Stomach (tissue), 9 donors: ENCODE measurements around the gene PTPRE. TPM values are rescaled to one million over a fixed set of nuclear protein-coding genes. Genes with fewer than 3 reads are reported as not detected.

Experiments
- DNase-seq, 2 donors: peaks; one replicate each; pipeline versions ENCODE4 v3.0.0 to v3.0.0-alpha.2; 2013 to 2019
- H3K27ac ChIP-seq, 5 donors: fragments of 200-600 bp in 4 of 5; sonication (generic) in 4 of 5; one replicate each; pipeline ENCODE4 v1.5.1; 2013 to 2019; ENCODE audit warnings: mild to moderate bottlenecking in 1 of 5, moderate library complexity in 1 of 5
- H3K27me3 ChIP-seq, 3 donors: fragments of 200-600 bp; sonication (generic); one replicate each; pipeline ENCODE4 v1.5.1; 2017 to 2019; ENCODE audit warnings: mixed run types in 1 of 3
- H3K36me3 ChIP-seq, 4 donors: fragments of 200-600 bp; sonication (generic); 1 replicate in 3 of 4; 2 replicates in 1 of 4; pipeline ENCODE4 v1.5.1; 2016 to 2019
- H3K4me1 ChIP-seq, 4 donors: fragments of 200-600 bp; sonication (generic); one replicate each; pipeline ENCODE4 v1.5.1; 2016 to 2019
- H3K4me3 ChIP-seq, 4 donors: fragments of 200-600 bp; sonication (generic) in 3 of 4; one replicate each; pipeline ENCODE4 v1.5.1; 2016 to 2019; ENCODE audit warnings: mild to moderate bottlenecking in 1 of 4
- H3K9me3 ChIP-seq, 4 donors: fragments of 200-600 bp; sonication (generic); one replicate each; pipeline ENCODE4 v1.5.1; 2016 to 2019
- EP300 ChIP-seq: sonication (generic); formaldehyde crosslinking; IDR thresholded peaks from one replicate; pipeline ENCODE4 v1.6.1; 2017; ENCODE audit warnings: antibody characterized with exemption
- POLR2A ChIP-seq, 4 donors: fragments of 450-650 bp; IDR thresholded peaks; one replicate each; pipeline ENCODE4 v1.6.1; 2016; ENCODE audit warnings: antibody characterized with exemption in 4 of 4, control low read depth in 2 of 4, mild to moderate bottlenecking in 1 of 4, moderate library complexity in 1 of 4
- POLR2AphosphoS5 ChIP-seq, 3 donors: sonication (generic); formaldehyde crosslinking; IDR thresholded peaks; one replicate each; pipeline ENCODE4 v1.6.1; 2016; ENCODE audit warnings: antibody characterized with exemption in 3 of 3
- WGBS, 5 donors: extraction: QIAGEN DNeasy Blood & Tissue Kit in 3 of 5; methylation state at CpG; one replicate each; pipeline versions ENCODE4 v1.1.5 to v1.1.7; 2013 to 2018; 5-methylcytosine and 5-hydroxymethylcytosine counted together
- intact Hi-C: fragments of 100-400 bp; cut with DNase I; formaldehyde crosslinking; loops from one replicate; pipeline ENCODE4 v1.15.1; 2023; ENCODE audit warnings: low total_unique reads
- polyA plus RNA-seq, 3 donors: library from polyadenylated mRNA; stranded (reverse); fragments of 200-250 nt; gene quantifications; one replicate each; pipeline ENCODE4 v1.2.3, GENCODE V29; 2013
- total RNA-seq, 5 donors: library from RNA; depleted of rRNA; stranded (reverse); fragments of >200 nt; gene quantifications; one replicate each; pipeline versions ENCODE4 v1.1.0 to v1.2.3, GENCODE V29; 2014 to 2016
- TF ChIP-seq, protein P1 (sequence below), 7 experiments: fragments of 450-650 bp in 4 of 7; fragments of 200-600 bp in 3 of 7; sonication (generic) in 3 of 7; IDR thresholded peaks; one replicate each; pipeline ENCODE4 v1.5.1; 2016 to 2019; ENCODE audit warnings: antibody characterized with exemption in 7 of 7, control low read depth in 2 of 7, mild to moderate bottlenecking in 1 of 7
- donor health status: healthy with polysubstance abuse.
- donor health status: Bipolar disorder and iron deficiency.
- donor health status: healthy.

PTPRE gene
- total and polyA plus RNA-seq, 8 donors = 4.0 to 26.4 (median 8.9) TPM

DNA sequence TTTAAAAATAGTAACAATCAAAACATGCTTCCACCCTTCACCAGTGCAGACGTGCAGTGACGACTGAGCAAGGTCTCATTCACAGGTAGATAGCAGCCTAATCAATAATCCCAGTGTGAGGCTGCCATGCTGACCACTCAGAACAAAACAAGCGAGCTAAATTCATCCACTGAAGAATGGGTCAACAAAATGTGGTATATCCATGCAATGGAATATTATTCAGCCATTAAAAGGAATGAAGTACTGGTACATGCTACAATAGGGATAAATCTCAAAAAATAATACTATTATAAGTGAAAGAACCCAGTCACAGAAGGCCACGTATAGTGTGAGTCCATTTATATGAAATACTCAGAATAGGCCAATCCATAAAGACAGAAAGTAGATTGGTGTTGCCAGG, 74.0 kb downstream of the PTPRE start:
- intact Hi-C loops = no loop called here
- H3K27me3 ChIP-seq = no peaks in the 10 kb centered on the region
- TF ChIP-seq, protein P1, sequence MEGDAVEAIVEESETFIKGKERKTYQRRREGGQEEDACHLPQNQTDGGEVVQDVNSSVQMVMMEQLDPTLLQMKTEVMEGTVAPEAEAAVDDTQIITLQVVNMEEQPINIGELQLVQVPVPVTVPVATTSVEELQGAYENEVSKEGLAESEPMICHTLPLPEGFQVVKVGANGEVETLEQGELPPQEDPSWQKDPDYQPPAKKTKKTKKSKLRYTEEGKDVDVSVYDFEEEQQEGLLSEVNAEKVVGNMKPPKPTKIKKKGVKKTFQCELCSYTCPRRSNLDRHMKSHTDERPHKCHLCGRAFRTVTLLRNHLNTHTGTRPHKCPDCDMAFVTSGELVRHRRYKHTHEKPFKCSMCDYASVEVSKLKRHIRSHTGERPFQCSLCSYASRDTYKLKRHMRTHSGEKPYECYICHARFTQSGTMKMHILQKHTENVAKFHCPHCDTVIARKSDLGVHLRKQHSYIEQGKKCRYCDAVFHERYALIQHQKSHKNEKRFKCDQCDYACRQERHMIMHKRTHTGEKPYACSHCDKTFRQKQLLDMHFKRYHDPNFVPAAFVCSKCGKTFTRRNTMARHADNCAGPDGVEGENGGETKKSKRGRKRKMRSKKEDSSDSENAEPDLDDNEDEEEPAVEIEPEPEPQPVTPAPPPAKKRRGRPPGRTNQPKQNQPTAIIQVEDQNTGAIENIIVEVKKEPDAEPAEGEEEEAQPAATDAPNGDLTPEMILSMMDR (IDR thresholded peaks at IDR 0.05) = no peak
- no peak for TF ChIP-seq POLR2A (IDR thresholded peaks at IDR 0.05)
- no peak for TF ChIP-seq EP300
- TF ChIP-seq POLR2AphosphoS5 (IDR thresholded peaks at IDR 0.05) = no peak
- WGBS, 5 donors = 88 to 95% (median 91%) methylated on average over 4 of the region's 4 CpGs
- H3K27ac ChIP-seq = no peak overlapping the region
- peaks cover 7 to 44% (median 25%) of the 10 kb centered on the region in 4 donors for H3K4me1 ChIP-seq
- peaks cover 0 to 15% (median 3%) of the 10 kb centered on the region in 4 donors for H3K9me3 ChIP-seq
- H3K36me3 ChIP-seq = no peaks in the 10 kb centered on the region
- no peak for DNase-seq
- no peak overlapping the region for H3K4me3 ChIP-seq

DNA sequence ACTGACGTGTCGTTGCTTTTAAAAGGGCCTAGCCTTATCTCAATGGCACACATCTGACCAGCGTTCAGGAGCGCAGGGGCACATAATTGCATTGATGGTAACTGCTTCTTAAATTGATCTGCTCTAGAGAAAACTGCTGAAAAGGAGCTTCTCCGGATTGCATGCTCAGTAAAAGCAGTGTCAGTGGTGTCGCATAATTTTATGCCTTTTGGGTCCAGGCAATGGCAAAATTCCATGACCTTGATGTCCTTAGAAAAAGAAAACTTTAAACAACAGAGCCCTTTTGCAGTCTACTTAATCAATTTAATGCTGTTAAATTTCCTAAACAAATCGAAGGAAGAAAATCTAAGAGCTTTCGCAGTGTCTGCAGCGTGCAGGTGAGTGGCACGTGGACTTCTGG, 75.7 kb downstream of the PTPRE start:
- no peak overlapping the region for H3K4me3 ChIP-seq
- no peak for TF ChIP-seq EP300
- no peak for TF ChIP-seq POLR2A (IDR thresholded peaks at IDR 0.05)
- H3K9me3 ChIP-seq = peaks cover 0 to 15% (median 3%) of the 10 kb centered on the region in 4 donors
- H3K27me3 ChIP-seq = no peaks in the 10 kb centered on the region
- intact Hi-C loops = no loop called here
- 63 to 75% (median 73%) methylated on average over 10 of the region's 10 CpGs for WGBS, 5 donors
- H3K4me1 ChIP-seq = peaks cover 4 to 27% (median 12%) of the 10 kb centered on the region in 4 donors
- no peak for DNase-seq
- no peak overlapping the region for H3K27ac ChIP-seq
- no peaks in the 10 kb centered on the region for H3K36me3 ChIP-seq

DNA sequence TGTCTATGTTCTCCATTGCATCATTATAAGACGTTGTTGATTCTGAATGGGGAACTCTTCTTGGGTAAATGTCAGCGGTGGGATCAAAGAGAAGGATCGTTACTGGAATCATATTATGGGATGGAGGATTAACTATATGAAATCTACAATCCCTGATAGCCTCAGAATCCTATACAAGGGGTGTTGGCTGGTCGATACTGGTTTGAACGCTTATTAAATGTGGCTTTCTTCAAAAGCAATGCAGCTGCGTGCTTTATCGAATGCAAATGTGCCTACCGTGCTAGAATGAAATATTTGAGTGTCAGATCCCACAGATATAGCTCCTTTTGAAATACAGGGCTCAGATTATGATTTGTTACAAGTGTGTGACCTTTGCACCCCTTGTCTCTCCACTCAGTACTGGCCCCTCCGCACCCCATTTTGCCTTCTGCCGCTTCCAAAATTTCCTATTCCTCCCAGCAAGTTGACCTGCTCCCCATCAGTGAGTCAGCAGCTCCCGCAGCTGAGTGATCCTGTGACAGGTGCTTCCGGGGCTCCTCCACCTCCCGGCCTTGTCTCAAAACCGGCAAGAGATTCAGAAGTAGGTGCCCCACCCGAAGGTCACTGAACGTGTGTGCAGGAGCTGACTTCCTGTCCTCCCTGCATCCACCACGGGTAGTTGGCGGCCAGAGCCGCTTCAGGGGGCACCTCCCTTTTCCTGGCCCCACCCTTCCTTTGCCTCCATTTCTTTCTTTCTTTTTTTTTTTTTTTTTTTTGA, 76.6 kb downstream of the PTPRE start:
- H3K27ac ChIP-seq = peak overlapping the region in 2 of 5 donors; percentile 28 to 42
- intact Hi-C loops = no loop called here
- peaks cover 0 to 18% (median 7%) of the 10 kb centered on the region in 4 donors for H3K4me1 ChIP-seq
- peaks cover 0 to 15% (median 3%) of the 10 kb centered on the region in 4 donors for H3K9me3 ChIP-seq
- no peaks in the 10 kb centered on the region for H3K36me3 ChIP-seq
- 33 to 52% (median 48%) methylated on average over 19 of the region's 19 CpGs for WGBS, 5 donors
- DNase-seq = peak in 1 of 2 donors; percentile 62
- no peak overlapping the region for H3K4me3 ChIP-seq
- H3K27me3 ChIP-seq = no peaks in the 10 kb centered on the region
- TF ChIP-seq POLR2A (IDR thresholded peaks at IDR 0.05) (no peak), POLR2AphosphoS5 (IDR thresholded peaks at IDR 0.05) (no peak), EP300 (no peak)
- TF ChIP-seq, protein P1 (IDR thresholded peaks at IDR 0.05) = no peak

DNA sequence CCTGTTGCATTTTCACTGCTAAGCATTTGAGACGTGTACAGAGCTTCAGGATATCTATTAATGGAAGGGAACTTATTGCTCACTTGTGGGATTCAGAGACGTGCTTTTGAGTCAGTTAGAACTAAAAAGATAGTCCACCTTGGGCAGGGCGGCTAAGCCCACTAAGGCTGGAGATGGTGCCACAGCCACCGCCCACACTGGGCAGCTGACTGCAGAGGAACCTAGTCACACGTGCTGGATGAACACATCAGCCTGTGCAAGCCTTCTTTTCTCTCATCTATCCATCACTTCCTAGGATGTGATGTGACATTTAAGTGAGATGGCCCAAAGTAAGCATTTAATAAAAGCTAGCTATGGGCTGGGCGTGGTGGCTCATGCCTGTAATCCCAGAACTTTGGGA, 78.0 kb downstream of the PTPRE start:
- Histone ChIP-seq H3K4me1 (peaks cover 4 to 23% (median 12%) of the 10 kb centered on the region in 4 donors), H3K27me3 (no peaks in the 10 kb centered on the region), H3K27ac (no peak overlapping the region), H3K4me3 (no peak overlapping the region), H3K36me3 (no peaks in the 10 kb centered on the region), H3K9me3 (peaks cover 0 to 12% (median 3%) of the 10 kb centered on the region in 4 donors)
- DNase-seq = no peak
- intact Hi-C loops = no loop called here
- TF ChIP-seq EP300 = no peak
- no peak for TF ChIP-seq POLR2A (IDR thresholded peaks at IDR 0.05)
- no peak for TF ChIP-seq POLR2AphosphoS5 (IDR thresholded peaks at IDR 0.05)
- TF ChIP-seq, protein P1 (IDR thresholded peaks at IDR 0.05) = no peak
- 85 to 89% (median 86%) methylated on average over 6 of the region's 6 CpGs for WGBS, 5 donors
